Measurements from ENCODE around the gene HMCES. TPM values are rescaled to one million over a fixed set of nuclear protein-coding genes. Genes with fewer than 3 reads are reported as not detected.
A peak's percentile ranks its signal among the peaks of the same experiment; 100 is the strongest.

Gene HMCES
- 42.3 TPM for polyA plus RNA-seq (2013, experiment 1 of 2)
- 39.6 TPM for polyA plus RNA-seq (2013, experiment 2 of 2)

GRCh38 chr3:129278439-129278965 is at the start of gene HMCES:
TSS of gene HMCES (plus strand) at chr3:129278870. CDS start at chr3:129279733, 863 bp downstream.
- Histone ChIP-seq H3K9me3 (ENCODE audit: control insufficient read depth, low read length) (no peaks in the 10 kb centered on the region), H3K27ac (ENCODE audit: low read depth, low read length, severe bottlenecking) (peak within 1 kb of the TSS; percentile 93), H3K4me3 (ENCODE audit: extremely low read depth, insufficient read depth, low read length, poor library complexity, severe bottlenecking) (peak within 1 kb of the TSS; percentile 79), H3K36me3 (ENCODE audit: control insufficient read depth, insufficient read depth, low read length) (peaks cover 67% of the 10 kb centered on the region), H3K4me1 (ENCODE audit: control insufficient read depth, insufficient read depth, low read length, poor library complexity, severe bottlenecking) (peaks cover 8% of the 10 kb centered on the region)
- WGBS, 2 experiments (ENCODE audit: insufficient coverage in 2 of 2) = 1% methylated on average over 17 to 37 of the region's 44 CpGs

GRCh38 chr3:129228891-129229585 is 49.6 kb upstream of the HMCES start:
- no peaks in the 10 kb centered on the region for H3K36me3 ChIP-seq (ENCODE audit: control insufficient read depth, insufficient read depth, low read length)
- no peaks in the 10 kb centered on the region for H3K9me3 ChIP-seq (ENCODE audit: control insufficient read depth, low read length)
- WGBS, 2 experiments (ENCODE audit: insufficient coverage in 2 of 2) = 79 to 82% methylated on average over 7 to 9 of the region's 11 CpGs
- H3K4me1 ChIP-seq (ENCODE audit: control insufficient read depth, insufficient read depth, low read length, poor library complexity, severe bottlenecking) = peaks cover 12% of the 10 kb centered on the region
- H3K4me3 ChIP-seq (ENCODE audit: extremely low read depth, insufficient read depth, low read length, poor library complexity, severe bottlenecking) = no peak overlapping the region
- H3K27ac ChIP-seq (ENCODE audit: low read depth, low read length, severe bottlenecking) = peak overlapping the region; percentile 62

- Histone ChIP-seq H3K4me3 (ENCODE audit: extremely low read depth, insufficient read depth, low read length, poor library complexity, severe bottlenecking) (no peak overlapping the region), H3K36me3 (ENCODE audit: control insufficient read depth, insufficient read depth, low read length) (no peaks in the 10 kb centered on the region), H3K9me3 (ENCODE audit: control insufficient read depth, low read length) (no peaks in the 10 kb centered on the region), H3K27ac (ENCODE audit: low read depth, low read length, severe bottlenecking) (no peak overlapping the region), H3K4me1 (ENCODE audit: control insufficient read depth, insufficient read depth, low read length, poor library complexity, severe bottlenecking) (peaks cover 12% of the 10 kb centered on the region)
- 85 to 92% methylated on average over 1 to 5 of the region's 7 CpGs for WGBS, 2 experiments (ENCODE audit: insufficient coverage in 2 of 2)
Observed at GRCh38 chr3:129230311-129231019, 48.2 kb upstream of the HMCES start.

GRCh38 chr3:129231331-129232119 is 47.1 kb upstream of the HMCES start:
- 93% methylated on average over 10 of the region's 10 CpGs for WGBS, 2 experiments (ENCODE audit: insufficient coverage in 2 of 2)
- Histone ChIP-seq H3K36me3 (ENCODE audit: control insufficient read depth, insufficient read depth, low read length) (no peaks in the 10 kb centered on the region), H3K27ac (ENCODE audit: low read depth, low read length, severe bottlenecking) (no peak overlapping the region)

GRCh38 chr3:129233538-129233937 is 45.1 kb upstream of the HMCES start:
- Histone ChIP-seq H3K4me1 (ENCODE audit: control insufficient read depth, insufficient read depth, low read length, poor library complexity, severe bottlenecking) (peaks cover 11% of the 10 kb centered on the region), H3K27ac (ENCODE audit: low read depth, low read length, severe bottlenecking) (no peak overlapping the region), H3K36me3 (ENCODE audit: control insufficient read depth, insufficient read depth, low read length) (no peaks in the 10 kb centered on the region), H3K4me3 (ENCODE audit: extremely low read depth, insufficient read depth, low read length, poor library complexity, severe bottlenecking) (no peak overlapping the region), H3K9me3 (ENCODE audit: control insufficient read depth, low read length) (no peaks in the 10 kb centered on the region)
- 78 to 100% methylated on average over 3 to 4 of the region's 4 CpGs for WGBS, 2 experiments (ENCODE audit: insufficient coverage in 2 of 2)

More at GRCh38 chr3:129231331-129232119, 47.1 kb upstream of the HMCES start:
- Histone ChIP-seq H3K4me1 (ENCODE audit: control insufficient read depth, insufficient read depth, low read length, poor library complexity, severe bottlenecking) (peaks cover 12% of the 10 kb centered on the region), H3K4me3 (ENCODE audit: extremely low read depth, insufficient read depth, low read length, poor library complexity, severe bottlenecking) (no peak overlapping the region), H3K9me3 (ENCODE audit: control insufficient read depth, low read length) (no peaks in the 10 kb centered on the region)

GRCh38 chr3:129234441-129234840 is 44.2 kb upstream of the HMCES start:
- H3K27ac ChIP-seq (ENCODE audit: low read depth, low read length, severe bottlenecking) = no peak overlapping the region
- WGBS, 2 experiments (ENCODE audit: insufficient coverage in 2 of 2) = 83% methylated on average over 2 of the region's 3 CpGs; no CpG with 5 or more reads in 1 of the 2 experiments
- no peaks in the 10 kb centered on the region for H3K36me3 ChIP-seq (ENCODE audit: control insufficient read depth, insufficient read depth, low read length)
- peaks cover 2% of the 10 kb centered on the region for H3K4me1 ChIP-seq (ENCODE audit: control insufficient read depth, insufficient read depth, low read length, poor library complexity, severe bottlenecking)
- H3K9me3 ChIP-seq (ENCODE audit: control insufficient read depth, low read length) = no peaks in the 10 kb centered on the region
- no peak overlapping the region for H3K4me3 ChIP-seq (ENCODE audit: extremely low read depth, insufficient read depth, low read length, poor library complexity, severe bottlenecking)

- no peak overlapping the region for H3K4me3 ChIP-seq (ENCODE audit: extremely low read depth, insufficient read depth, low read length, poor library complexity, severe bottlenecking)
- 93 to 97% methylated on average over 4 of the region's 4 CpGs for WGBS, 2 experiments (ENCODE audit: insufficient coverage in 2 of 2)
Observed at GRCh38 chr3:129235344-129235917, 43.2 kb upstream of the HMCES start.

GRCh38 chr3:129238945-129239705 is 39.5 kb upstream of the HMCES start:
- H3K9me3 ChIP-seq (ENCODE audit: control insufficient read depth, low read length) = no peaks in the 10 kb centered on the region
- WGBS, 2 experiments (ENCODE audit: insufficient coverage in 2 of 2) = 94 to 100% methylated on average over 1 to 5 of the region's 8 CpGs

More at GRCh38 chr3:129235344-129235917, 43.2 kb upstream of the HMCES start:
- H3K36me3 ChIP-seq (ENCODE audit: control insufficient read depth, insufficient read depth, low read length) = no peaks in the 10 kb centered on the region
- H3K9me3 ChIP-seq (ENCODE audit: control insufficient read depth, low read length) = no peaks in the 10 kb centered on the region
- H3K4me1 ChIP-seq (ENCODE audit: control insufficient read depth, insufficient read depth, low read length, poor library complexity, severe bottlenecking) = no peaks in the 10 kb centered on the region
- H3K27ac ChIP-seq (ENCODE audit: low read depth, low read length, severe bottlenecking) = no peak overlapping the region

GRCh38 chr3:129239991-129240390 is 38.7 kb upstream of the HMCES start:
- H3K27ac ChIP-seq (ENCODE audit: low read depth, low read length, severe bottlenecking) = no peak overlapping the region

More at GRCh38 chr3:129238945-129239705, 39.5 kb upstream of the HMCES start:
- Histone ChIP-seq H3K36me3 (ENCODE audit: control insufficient read depth, insufficient read depth, low read length) (no peaks in the 10 kb centered on the region), H3K27ac (ENCODE audit: low read depth, low read length, severe bottlenecking) (no peak overlapping the region), H3K4me3 (ENCODE audit: extremely low read depth, insufficient read depth, low read length, poor library complexity, severe bottlenecking) (no peak overlapping the region), H3K4me1 (ENCODE audit: control insufficient read depth, insufficient read depth, low read length, poor library complexity, severe bottlenecking) (no peaks in the 10 kb centered on the region)

More at GRCh38 chr3:129239991-129240390, 38.7 kb upstream of the HMCES start:
- Histone ChIP-seq H3K36me3 (ENCODE audit: control insufficient read depth, insufficient read depth, low read length) (no peaks in the 10 kb centered on the region), H3K4me1 (ENCODE audit: control insufficient read depth, insufficient read depth, low read length, poor library complexity, severe bottlenecking) (no peaks in the 10 kb centered on the region), H3K4me3 (ENCODE audit: extremely low read depth, insufficient read depth, low read length, poor library complexity, severe bottlenecking) (no peak overlapping the region), H3K9me3 (ENCODE audit: control insufficient read depth, low read length) (no peaks in the 10 kb centered on the region)
- WGBS, 2 experiments (ENCODE audit: insufficient coverage in 2 of 2) = 72 to 79% methylated on average over 5 to 6 of the region's 6 CpGs
